ENCODE data around the gene TRIM60.
"Not testable (repeated sequence)": the region's sequence is repeated elsewhere in the genome, so short reads cannot be mapped to it uniquely, and the experiment has no call there.

TRIM60 gene
- 0 reads per million in 2 donors for total RNA-seq

DNA sequence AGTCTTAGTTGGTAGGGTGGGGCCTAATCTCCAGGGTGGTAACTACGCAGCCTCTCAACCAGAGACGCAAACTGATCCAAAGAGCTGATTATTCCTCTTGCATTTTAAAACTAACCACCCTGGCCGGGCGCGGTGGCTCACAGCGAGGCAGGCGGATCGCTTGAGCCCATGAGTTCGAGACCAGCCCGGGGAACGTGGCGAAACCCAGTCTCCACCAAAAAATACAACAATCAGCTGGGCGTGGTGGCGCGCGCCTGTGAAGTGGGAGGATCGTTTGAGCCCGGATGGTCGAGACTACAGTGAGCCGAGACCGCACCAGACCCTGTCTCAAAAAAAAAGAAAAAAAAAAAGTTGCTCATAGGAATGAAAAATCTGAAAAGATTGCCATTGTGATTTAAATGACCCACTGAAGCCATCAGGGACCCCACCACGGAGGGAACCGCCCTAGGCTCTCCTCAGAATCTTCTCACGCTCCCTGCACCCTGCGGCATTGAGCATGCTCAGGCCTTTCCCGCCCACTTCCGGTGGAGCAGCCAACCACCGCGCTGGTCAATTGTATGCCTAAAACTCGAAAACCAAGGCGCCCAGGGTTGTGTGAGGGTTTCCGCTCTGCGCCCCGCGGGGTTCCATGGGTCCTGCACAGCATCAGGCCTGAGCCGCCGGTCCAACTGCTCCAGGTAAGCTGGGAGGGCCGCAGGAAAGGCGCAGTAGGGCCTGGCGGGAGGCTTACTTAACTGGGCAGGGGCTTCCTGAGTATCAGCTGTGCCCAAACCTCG is at the start of gene TRIM60:
Gene TRIM60, plus strand, starts transcription at position 564 of the 776 bp plus-strand sequence. CDS start 8,074 bp downstream, outside the sequence.
- DNase-seq = no peak

GRCh38 chr4:164989471-164989870 is 42.3 kb upstream of the TRIM60 start:
- DNase-seq = no peak

- not testable (repeated sequence) for DNase-seq
Measured at GRCh38 chr4:164990786-164991185, 41.0 kb upstream of the TRIM60 start.

DNA sequence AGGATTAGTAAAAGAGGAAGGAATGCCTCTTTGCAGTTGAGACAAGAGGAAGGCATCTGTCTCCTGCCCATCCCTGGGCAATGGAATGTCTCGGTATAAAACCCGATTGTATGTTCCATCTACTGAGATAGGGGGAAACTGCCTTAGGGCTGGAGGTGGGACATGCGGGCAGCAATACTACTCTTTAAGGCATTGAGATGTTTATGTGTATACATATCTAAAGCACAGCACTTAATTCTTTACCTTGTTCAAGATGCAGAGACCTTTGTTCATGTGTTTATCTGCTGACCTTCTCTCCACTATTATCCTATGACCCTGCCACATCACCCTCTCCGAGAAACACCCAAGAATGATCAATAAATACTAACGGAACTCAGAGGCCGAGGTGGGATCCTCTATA is 35.7 kb upstream of the TRIM60 start:
- DNase-seq = not testable (repeated sequence)

DNA sequence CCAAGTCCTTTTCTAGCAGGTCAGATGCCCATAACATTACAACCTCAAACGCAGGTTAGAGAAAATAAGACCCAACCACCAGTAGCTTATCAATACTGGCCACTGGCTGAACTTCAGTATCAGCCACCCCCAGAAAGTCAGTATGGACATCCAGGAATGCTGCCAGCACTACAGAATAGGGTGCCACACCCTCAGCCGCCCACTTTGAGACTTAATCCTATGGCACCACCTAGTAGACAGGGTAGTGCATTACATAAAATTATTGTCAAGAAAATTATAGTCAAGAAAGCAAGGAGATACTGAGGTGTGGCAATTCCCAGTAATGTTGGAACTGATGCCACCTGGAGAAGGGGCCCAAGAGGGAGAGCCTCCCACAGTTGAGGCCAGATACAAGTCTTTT is 34.5 kb upstream of the TRIM60 start:
- DNase-seq = no peak

GRCh38 chr4:164997941-164998340 is 33.9 kb upstream of the TRIM60 start:
- no peak for DNase-seq

DNA sequence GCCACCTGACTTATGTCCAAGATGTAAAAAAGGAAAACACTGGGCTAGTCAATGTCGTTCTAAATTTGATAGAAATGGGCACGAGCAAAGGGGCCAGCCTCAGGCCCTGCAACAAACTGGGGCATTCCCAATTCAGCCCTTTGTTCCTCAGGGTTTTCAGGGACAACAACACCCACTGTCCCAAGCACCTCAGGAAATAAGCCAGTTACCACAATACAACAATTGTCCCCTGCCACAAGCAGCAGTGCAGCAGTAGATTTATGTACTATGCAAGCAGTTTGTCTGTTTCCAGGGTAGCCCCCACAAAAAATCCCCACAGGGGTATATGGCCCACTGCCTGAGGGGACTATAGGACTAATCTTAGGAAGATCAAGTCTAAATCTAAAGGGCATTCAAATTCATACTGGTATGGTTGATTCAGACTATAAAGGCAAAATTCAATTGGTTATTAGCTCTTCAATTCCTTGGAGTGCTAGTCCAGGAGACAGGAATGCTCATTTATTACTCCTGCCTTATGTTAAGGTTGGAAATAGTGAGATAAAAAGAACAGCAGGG is 33.2 kb upstream of the TRIM60 start:
- DNase-seq = not testable (repeated sequence)

GRCh38 chr4:165001957-165002356 is 29.8 kb upstream of the TRIM60 start:
- DNase-seq = not testable (repeated sequence)

DNA sequence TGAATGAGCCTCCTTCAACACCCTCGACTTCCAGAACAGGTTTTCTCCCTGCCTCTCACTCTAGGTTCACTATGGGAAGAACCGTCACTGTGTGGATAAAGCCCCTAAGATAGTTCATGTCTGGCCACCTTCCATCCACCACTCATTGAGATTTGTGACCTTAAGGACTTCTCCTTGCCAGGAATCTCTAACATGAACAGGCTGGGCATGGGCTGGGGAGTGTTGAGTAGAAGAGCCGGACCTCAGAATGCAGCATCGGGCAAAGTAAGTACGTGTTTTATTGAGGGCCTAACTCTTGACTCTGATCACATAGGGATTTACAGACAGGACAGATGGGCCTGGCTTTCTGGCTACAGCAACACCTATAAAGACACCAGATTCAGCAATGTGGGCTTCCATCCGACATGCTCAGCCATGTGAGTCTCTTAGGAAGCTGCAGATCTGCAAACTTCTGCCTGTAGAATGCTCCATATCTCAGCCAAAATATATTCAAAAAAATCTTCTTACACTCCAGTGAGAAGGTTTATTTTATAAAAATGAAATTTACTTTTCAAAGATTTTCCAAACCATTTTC is 26.4 kb upstream of the TRIM60 start:
- no peak for DNase-seq

- DNase-seq = no peak
Measured at GRCh38 chr4:165006456-165006855, 25.3 kb upstream of the TRIM60 start.

DNA sequence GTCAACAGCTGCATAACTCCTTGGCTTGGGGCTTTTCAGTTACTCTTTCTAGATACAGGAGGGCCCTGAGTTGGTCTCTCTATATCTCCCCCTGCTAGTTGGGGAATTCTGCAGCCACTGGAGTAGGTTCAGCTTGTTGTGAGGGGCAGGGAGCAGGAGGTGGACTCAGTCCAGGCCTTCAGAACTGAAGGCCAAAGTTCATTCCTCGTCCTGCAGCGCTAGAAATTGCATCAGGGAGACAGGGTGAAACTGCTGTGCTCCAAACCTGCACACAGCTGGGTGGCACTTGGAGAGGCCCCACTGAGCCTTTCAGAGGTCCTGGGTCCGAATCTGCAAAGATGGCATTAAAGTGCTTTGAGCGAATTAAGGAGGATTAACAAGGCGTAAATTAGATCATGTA is 24.9 kb upstream of the TRIM60 start:
- DNase-seq = no peak

DNA sequence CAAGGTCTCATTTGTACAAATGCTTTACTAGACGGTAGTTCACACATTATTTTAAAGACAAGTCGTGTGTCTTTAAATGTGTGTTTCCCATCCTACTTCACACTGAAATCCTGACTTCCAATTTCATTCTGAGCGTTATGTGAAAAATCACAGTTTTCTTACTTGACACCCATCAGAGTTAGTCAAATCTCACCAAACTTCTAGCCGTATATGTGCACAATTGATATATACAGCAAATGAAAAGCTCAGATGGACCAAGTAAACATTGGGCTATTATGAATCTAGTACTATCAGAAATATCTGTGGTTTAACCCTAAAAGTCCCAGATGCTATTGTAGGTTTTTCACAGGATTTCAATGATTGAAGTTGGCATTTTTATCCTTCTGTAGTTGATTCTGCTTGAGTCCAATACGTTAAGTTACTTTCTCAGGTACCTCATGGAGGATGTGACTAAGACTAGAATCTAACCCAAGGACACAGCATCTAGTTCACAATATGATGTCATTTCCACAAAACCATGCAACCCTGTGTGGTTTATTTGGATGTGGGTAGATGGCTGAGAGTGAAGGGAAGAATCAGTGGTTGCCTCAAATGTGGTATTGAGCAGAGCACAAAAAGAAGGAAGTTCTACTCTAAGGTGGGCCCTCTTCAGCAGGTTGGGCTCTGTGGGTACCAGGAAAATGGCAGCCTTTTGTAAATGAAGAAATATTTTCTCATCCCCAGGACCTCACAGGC is 22.1 kb upstream of the TRIM60 start:
- no peak for DNase-seq

- no peak for DNase-seq
Measured at GRCh38 chr4:165010487-165010886, 21.3 kb upstream of the TRIM60 start.

GRCh38 chr4:165010991-165011390 is 20.8 kb upstream of the TRIM60 start:
- no peak for DNase-seq

DNA sequence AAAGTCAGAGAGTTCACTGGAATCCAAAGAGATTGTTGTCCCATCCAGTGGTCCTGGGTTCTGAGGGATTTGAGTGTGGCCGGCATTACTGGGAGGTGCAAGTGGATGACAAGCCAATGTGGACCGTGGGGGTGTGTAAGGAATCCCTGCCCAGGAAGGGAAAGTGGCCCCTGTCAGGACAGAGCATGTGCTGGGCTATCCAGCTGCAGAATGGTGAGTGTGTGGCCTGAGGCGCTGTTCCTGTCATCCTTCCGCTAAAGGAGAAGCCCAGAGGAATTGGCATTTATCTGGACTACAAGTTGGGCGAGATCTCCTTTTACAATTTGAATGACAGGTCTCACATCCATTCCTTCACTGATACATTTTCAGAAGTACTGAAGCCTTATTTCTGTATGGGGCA is 20.4 kb upstream of the TRIM60 start:
- no peak for DNase-seq

DNA sequence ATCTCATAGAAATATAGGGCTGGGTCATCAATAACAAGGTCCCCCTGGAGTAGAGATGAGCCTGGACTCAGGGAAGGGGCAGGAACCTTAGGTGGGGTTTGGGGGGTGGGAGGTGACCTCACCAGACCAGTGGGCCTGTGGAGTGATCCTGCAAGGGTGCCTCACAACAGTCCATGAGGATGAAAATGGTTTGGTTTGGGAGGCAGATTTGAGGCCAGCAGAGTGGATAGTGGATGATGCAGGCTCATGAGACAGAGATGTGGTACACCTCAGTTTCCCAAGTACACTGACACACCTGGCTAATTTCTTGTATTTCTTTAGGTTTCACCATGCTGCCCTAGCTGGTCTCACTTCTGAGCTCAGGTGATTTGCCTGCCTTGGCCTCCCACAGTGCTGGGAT is 18.1 kb upstream of the TRIM60 start:
- DNase-seq = no peak

- no peak for DNase-seq
Measured at GRCh38 chr4:165016971-165017370, 14.8 kb upstream of the TRIM60 start.

DNA sequence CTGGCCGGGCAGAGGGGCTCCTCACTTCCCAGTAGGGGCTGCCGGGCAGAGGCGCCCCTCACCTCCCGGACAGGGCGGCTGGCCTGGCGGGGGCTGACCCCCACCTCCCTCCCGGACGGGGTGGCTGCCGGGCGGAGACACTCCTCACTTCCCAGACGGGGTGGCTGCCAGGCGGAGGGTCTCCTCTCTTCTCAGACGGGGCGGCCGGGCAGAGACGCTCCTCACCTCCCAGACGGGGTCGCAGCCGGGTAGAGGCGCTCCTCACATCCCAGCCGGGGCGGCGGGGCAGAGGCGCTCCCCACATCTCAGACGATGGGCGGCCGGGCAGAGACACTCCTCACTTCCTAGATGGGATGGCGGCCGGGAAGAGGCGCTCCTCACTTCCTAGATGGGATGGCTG is 11.8 kb upstream of the TRIM60 start:
- not testable (repeated sequence) for DNase-seq

DNA sequence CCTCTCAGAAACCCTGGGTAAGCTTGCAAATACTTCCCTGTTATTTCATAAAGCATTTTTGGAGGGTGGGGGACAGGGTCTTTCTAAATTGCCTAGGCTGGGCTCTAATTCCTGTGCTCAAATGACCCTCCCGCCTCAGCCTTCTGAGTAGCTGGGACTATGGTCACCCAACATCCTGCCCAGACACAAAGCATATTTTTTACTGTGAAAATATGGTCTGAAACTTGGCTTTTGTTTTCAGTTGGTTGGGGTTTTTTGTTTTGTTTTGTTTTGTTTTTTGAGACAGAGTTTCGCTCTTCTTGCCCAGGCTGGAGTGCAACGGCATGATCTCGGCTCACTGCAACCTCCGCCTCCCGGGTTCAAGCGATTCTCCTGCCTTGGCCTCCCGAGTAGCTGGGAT is 6.0 kb upstream of the TRIM60 start:
- DNase-seq = not testable (repeated sequence)

GRCh38 chr4:165027762-165028402 is 3.9 kb upstream of the TRIM60 start:
- DNase-seq = no peak

DNA sequence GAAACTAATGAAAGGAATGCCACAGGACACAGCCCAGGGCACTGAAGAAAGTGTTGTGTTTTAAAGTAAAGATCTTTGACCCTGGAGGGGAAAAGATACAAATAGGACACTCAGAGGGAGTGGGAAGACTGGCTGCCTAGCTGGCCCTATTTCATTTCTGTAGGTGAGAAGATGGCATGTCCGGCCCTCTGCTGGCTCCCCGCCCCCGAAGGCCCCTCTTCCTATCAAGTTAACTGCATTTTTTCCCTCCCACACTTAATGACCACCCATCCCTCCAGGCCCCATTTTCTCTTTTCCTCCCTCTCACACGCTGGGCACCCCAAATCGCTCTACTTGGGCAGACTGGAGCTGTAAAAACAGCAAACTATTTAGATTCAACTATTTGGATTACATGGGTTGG is 16.4 kb downstream of the TRIM60 start:
- no peak for DNase-seq

DNA sequence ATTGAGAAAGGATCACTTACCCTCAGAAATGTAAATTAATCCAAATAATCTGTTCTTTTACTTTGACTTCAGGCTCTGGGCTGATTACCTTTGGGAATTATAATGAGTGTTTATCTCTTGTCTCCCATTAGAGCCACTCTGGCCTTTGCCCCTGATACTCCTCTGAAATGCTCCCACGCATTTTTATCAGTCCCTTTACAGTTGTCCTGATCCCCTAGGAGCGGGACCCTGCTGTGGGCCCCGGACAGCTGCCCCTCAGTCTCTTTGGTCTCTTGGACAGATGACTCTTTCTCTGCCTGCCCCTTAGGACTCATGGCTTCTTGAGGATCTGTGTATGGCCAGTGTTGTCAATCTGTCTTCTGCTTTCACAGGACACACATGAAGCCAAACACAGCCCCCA is 20.8 kb downstream of the TRIM60 start:
- DNase-seq = no peak

DNA sequence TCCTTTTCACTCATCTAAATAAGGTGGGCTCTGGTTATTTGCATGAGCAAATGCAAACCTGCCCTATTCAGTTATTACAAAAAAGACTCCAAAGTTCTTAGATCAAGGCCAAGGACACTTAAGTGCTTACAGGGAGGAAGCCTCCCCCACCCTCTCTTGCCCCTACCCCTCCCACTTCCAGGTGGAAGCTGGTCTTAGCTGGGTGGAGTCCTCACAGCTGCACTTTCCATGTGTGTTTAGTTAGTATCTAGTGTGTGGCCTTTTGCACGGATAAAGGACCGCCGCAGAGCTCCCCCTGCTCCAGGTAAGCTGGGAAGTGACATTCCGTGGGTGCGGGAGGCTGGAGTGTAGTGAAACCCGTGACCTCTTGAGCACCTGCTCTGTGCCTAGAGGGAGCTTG is 21.8 kb downstream of the TRIM60 start, which contains the start of gene TRIM75:
Gene TRIM75, plus strand, starts transcription at position 222 of the 400 bp plus-strand sequence. CDS start 5,282 bp downstream, outside the sequence.
- no peak for DNase-seq
